ENCODE results near the gene TAF15.

DNA sequence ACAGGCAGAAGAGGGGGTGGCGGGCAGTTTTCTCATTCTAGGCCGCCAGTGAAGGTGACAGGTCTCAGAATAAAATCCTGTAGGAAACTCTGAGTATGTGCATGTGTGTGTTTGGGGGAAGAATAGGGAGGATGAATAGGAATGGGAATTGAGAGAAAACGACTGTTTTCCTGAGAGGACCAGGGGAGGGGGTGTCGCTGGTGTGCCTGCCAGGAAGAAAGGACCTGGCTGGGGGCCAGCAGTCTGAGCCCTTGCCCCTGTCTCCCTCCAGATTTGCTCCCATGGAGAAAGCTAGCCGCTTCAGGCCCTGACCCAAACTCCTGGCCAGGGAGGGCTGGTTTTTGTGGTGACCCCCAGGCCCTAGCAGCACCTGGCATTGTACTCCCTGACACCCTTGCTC lies 34.2 kb upstream of the TAF15 start:
- no peak for TF ChIP-seq POLR2A (IDR thresholded peaks at IDR 0.05)
- TF ChIP-seq, protein P1, sequence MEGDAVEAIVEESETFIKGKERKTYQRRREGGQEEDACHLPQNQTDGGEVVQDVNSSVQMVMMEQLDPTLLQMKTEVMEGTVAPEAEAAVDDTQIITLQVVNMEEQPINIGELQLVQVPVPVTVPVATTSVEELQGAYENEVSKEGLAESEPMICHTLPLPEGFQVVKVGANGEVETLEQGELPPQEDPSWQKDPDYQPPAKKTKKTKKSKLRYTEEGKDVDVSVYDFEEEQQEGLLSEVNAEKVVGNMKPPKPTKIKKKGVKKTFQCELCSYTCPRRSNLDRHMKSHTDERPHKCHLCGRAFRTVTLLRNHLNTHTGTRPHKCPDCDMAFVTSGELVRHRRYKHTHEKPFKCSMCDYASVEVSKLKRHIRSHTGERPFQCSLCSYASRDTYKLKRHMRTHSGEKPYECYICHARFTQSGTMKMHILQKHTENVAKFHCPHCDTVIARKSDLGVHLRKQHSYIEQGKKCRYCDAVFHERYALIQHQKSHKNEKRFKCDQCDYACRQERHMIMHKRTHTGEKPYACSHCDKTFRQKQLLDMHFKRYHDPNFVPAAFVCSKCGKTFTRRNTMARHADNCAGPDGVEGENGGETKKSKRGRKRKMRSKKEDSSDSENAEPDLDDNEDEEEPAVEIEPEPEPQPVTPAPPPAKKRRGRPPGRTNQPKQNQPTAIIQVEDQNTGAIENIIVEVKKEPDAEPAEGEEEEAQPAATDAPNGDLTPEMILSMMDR (IDR thresholded peaks at IDR 0.05): no peak

Data from thyroid gland (tissue), 4 donors.